Upper lobe of right lung (tissue), 1 donor: ENCODE results near the gene NTRK3. TPM values are rescaled to one million over a fixed set of nuclear protein-coding genes. Genes with fewer than 3 reads are reported as not detected.
A peak's percentile ranks its signal among the peaks of the same experiment; 100 is the strongest.

ENCODE experiments used
- ATAC-seq: fragments of 200-7000 bp; cut with Tn5 transposase; one replicate; pipeline ENCODE4 v1.9.1; 2020; ENCODE audit warnings: mild to moderate bottlenecking, moderate library complexity
- DNase-seq: peaks from one replicate; pipeline ENCODE4 v3.0.0-alpha.2; 2020
- H3K27ac ChIP-seq: fragments of 200-600 bp; one replicate; pipeline ENCODE4 v1.8.0; 2022
- H3K27me3 ChIP-seq: fragments of 200-600 bp; one replicate; pipeline ENCODE4 v1.8.0; 2022; ENCODE audit warnings: mild to moderate bottlenecking
- H3K36me3 ChIP-seq: fragments of 200-600 bp; one replicate; pipeline ENCODE4 v1.8.0; 2022
- H3K4me1 ChIP-seq: fragments of 200-600 bp; one replicate; pipeline ENCODE4 v1.8.0; 2022
- H3K4me3 ChIP-seq: fragments of 200-600 bp; one replicate; pipeline ENCODE4 v1.8.0; 2022; ENCODE audit warnings: mild to moderate bottlenecking
- H3K9me3 ChIP-seq: fragments of 200-600 bp; one replicate; pipeline ENCODE4 v1.8.0; 2022
- intact Hi-C: fragments of 100-400 bp; cut with DNase I; formaldehyde crosslinking; loops from one replicate; pipeline ENCODE4 v1.11.0; 2022
- total RNA-seq: library from RNA; stranded (reverse); fragmentation: NEBNext Ultra II Directional; extraction: Animal tissue kit (Norgen Biotek cat#: 25700); gene quantifications from one replicate; pipeline ENCODE4 v1.2.1, GENCODE V29; 2021
- TF ChIP-seq, protein P1 (sequence below): fragments of 200-600 bp; IDR thresholded peaks from one replicate; pipeline ENCODE4 v1.8.0; 2022; ENCODE audit warnings: antibody characterized with exemption
- donor health status: DM: no; HTN: yes; CAD: no; lungs with severe emphysema.

Gene NTRK3
- total RNA-seq, 1 donor from 2014 or later, result 2.8 TPM

DNA sequence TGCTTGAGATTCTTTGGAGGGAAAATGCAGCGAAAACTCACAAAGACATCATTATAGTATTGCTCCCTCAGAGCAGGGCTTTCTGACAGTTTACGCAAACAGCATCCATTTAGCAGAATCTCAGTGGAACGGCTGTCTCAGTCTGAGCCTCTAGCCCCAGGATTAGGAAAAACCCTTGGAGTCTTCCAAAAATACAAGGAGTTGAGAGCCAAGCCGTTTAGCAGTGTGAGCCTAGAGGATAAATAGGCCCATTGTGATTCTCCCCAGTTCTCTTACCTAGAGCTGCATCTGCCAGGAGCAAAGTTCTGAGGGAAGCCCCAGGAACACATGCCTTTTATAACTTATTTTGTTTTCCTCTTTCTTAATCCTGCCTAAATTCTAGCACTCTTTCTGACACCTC lies 359.6 kb downstream of the NTRK3 start:
- Histone ChIP-seq H3K4me3 (no peak overlapping the region), H3K36me3 (no peaks in the 10 kb centered on the region), H3K4me1 (no peaks in the 10 kb centered on the region), H3K27ac (no peak overlapping the region), H3K9me3 (no peaks in the 10 kb centered on the region), H3K27me3 (no peaks in the 10 kb centered on the region)
- no peak for ATAC-seq
- TF ChIP-seq, protein P1, sequence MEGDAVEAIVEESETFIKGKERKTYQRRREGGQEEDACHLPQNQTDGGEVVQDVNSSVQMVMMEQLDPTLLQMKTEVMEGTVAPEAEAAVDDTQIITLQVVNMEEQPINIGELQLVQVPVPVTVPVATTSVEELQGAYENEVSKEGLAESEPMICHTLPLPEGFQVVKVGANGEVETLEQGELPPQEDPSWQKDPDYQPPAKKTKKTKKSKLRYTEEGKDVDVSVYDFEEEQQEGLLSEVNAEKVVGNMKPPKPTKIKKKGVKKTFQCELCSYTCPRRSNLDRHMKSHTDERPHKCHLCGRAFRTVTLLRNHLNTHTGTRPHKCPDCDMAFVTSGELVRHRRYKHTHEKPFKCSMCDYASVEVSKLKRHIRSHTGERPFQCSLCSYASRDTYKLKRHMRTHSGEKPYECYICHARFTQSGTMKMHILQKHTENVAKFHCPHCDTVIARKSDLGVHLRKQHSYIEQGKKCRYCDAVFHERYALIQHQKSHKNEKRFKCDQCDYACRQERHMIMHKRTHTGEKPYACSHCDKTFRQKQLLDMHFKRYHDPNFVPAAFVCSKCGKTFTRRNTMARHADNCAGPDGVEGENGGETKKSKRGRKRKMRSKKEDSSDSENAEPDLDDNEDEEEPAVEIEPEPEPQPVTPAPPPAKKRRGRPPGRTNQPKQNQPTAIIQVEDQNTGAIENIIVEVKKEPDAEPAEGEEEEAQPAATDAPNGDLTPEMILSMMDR, result no peak
- intact Hi-C loops, result no loop called here
- DNase-seq, result no peak

DNA sequence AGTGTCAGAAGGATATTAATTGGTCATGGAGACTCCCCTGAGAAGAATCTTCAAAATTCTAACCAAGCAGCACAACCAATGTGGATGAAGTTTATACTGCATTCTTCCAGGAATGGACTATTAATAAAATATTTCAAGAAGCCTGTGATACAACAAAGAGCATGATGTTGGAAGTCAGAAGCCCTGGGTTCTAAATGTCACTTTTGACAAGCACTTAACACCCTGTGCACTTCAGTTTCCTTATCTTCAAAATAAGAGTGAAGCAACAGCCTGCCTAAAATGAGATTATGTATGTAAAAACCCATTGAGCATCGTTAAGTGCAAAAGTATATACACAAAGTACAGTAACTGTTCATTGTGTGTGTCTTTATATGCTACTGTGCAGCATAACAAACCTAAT lies 369.4 kb downstream of the NTRK3 start:
- no peak overlapping the region for H3K27ac ChIP-seq
- no peak overlapping the region for H3K4me3 ChIP-seq
- no peaks in the 10 kb centered on the region for H3K27me3 ChIP-seq
- H3K4me1 ChIP-seq, result no peaks in the 10 kb centered on the region
- H3K36me3 ChIP-seq, result no peaks in the 10 kb centered on the region
- H3K9me3 ChIP-seq, result no peaks in the 10 kb centered on the region
- intact Hi-C loops, result no loop called here
- DNase-seq (no peak), ATAC-seq (no peak)
- TF ChIP-seq, protein P1, result no peak

- TF ChIP-seq, protein P1, result no peak
- no peaks in the 10 kb centered on the region for H3K27me3 ChIP-seq
- intact Hi-C loops, result no loop called here
- no peak overlapping the region for H3K27ac ChIP-seq
- H3K4me3 ChIP-seq, result no peak overlapping the region
- DNase-seq (no peak), ATAC-seq (peak; percentile 45)
- H3K4me1 ChIP-seq, result no peaks in the 10 kb centered on the region
- no peaks in the 10 kb centered on the region for H3K36me3 ChIP-seq
- H3K9me3 ChIP-seq, result no peaks in the 10 kb centered on the region
These were observed 375.5 kb downstream of the NTRK3 start for GRCh38 chr15:87881026-87881425.

DNA sequence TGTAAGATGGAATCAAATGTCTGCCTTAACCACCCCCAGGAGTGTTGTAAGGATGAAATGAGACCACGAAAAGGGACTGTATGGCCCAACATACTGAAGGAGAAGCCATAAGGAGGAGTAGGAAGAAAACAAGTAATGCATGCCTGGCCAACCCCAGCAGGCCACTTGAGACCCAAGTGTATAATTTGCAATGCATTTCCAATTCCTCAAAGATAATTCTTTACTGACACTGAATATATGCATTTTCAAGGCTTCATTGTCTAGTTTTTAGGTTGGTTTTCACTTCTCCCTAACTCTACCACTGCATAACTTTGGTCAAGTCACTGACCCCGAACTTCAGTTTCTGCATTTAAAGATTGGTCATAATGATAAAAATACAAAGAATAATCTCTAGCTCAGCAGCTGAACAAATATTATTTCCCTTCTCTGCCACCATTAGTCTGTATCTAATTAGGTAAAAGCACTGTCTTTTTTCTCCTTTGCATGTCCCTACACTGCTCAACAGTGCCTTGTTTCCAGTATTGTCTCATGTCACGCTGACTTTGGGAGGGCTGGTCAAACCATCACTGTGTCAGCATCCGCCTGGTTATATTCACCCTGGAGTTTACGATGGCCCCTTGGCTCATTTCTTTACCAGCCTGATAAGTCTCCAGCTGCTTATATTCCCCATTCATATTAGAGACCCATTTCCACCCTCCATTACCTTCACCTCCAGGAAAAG lies 378.6 kb downstream of the NTRK3 start:
- intact Hi-C loops, result no loop called here
- TF ChIP-seq, protein P1, result no peak
- Histone ChIP-seq H3K36me3 (no peaks in the 10 kb centered on the region), H3K9me3 (no peaks in the 10 kb centered on the region), H3K4me3 (no peak overlapping the region), H3K4me1 (no peaks in the 10 kb centered on the region), H3K27me3 (no peaks in the 10 kb centered on the region), H3K27ac (no peak overlapping the region)
- ATAC-seq, result no peak
- no peak for DNase-seq

DNA sequence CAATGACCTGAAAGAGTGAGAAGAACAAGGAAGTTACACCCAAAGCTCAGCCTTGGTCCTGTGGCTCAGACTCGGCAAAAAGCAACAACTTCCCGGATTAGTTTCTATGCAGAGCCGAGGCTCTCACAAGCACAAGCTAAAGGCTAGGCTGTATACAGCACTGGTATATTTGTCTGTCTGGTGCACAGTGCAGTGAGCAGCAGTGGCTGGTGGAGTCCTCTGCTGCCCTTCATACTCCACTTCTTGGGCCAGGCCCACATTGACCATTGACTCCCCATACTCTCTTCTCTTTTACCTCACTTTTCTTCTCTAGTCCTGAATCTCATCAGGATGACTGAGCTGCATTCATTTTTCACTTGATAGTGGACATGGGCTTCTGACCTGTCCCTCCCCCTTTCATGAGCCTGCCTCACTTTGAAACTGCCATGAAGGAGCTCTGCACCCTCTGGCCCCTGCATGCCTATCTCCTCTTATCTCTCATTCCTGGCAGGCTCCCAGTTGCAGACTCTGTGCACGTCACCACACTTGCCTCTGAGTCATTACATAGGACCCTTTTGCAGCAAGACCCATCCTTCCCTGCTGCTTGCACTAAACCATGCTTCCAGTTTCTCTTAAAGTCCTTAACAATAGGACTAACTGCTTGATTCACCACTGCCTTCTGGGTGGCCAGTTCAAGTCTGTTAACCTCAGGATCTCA lies 379.3 kb downstream of the NTRK3 start:
- DNase-seq (no peak), ATAC-seq (peak; percentile 21)
- intact Hi-C loops, result no loop called here
- Histone ChIP-seq H3K4me1 (no peaks in the 10 kb centered on the region), H3K36me3 (no peaks in the 10 kb centered on the region), H3K9me3 (no peaks in the 10 kb centered on the region), H3K27me3 (no peaks in the 10 kb centered on the region), H3K27ac (no peak overlapping the region), H3K4me3 (no peak overlapping the region)
- TF ChIP-seq, protein P1, result no peak
